Spleen (tissue), 11 donors: ENCODE measurements around the gene ADGRV1. TPM values are rescaled to one million over a fixed set of nuclear protein-coding genes. Genes with fewer than 3 reads are reported as not detected.
"Not testable (repeated sequence)": the region's sequence is repeated elsewhere in the genome, so short reads cannot be mapped to it uniquely, and the experiment has no call there.

Source experiments
- DNase-seq: peaks from one replicate; pipeline ENCODE4 v3.0.0-alpha.2; 2020
- H3K27ac ChIP-seq, 8 donors: fragments of 200-600 bp; sonication (generic) in 7 of 8; 1 replicate in 4 of 8; 2 replicates in 4 of 8; pipeline versions ENCODE4 v1.5.0 to v1.8.0; 2016 to 2021; ENCODE audit warnings: inconsistent platforms in 4 of 8, mild to moderate bottlenecking in 4 of 8, moderate library complexity in 1 of 8
- H3K27me3 ChIP-seq, 7 donors: fragments of 200-600 bp; sonication (generic) in 6 of 7; replicated peaks in 1 of 7; 1 replicate in 4 of 7; 2 replicates in 3 of 7; pipeline versions ENCODE4 v1.5.0 to v1.8.0; 2016 to 2021; ENCODE audit warnings: inconsistent platforms in 3 of 7, mild to moderate bottlenecking in 1 of 7
- H3K36me3 ChIP-seq, 6 donors: fragments of 200-600 bp; sonication (generic) in 5 of 6; 1 replicate in 4 of 6; 2 replicates in 2 of 6; pipeline versions ENCODE4 v1.5.0 to v1.8.0; 2016 to 2021; ENCODE audit warnings: inconsistent platforms in 2 of 6
- H3K4me1 ChIP-seq, 6 donors: fragments of 200-600 bp; sonication (generic) in 5 of 6; 1 replicate in 3 of 6; 2 replicates in 3 of 6; pipeline versions ENCODE4 v1.5.0 to v1.8.0; 2016 to 2021; ENCODE audit warnings: inconsistent platforms in 3 of 6
- H3K4me3 ChIP-seq, 8 donors: fragments of 200-600 bp; sonication (generic) in 7 of 8; 1 replicate in 4 of 8; 2 replicates in 4 of 8; pipeline versions ENCODE4 v1.5.0 to v1.8.0; 2016 to 2021; ENCODE audit warnings: inconsistent platforms in 4 of 8, mild to moderate bottlenecking in 4 of 8, moderate library complexity in 2 of 8
- H3K9me3 ChIP-seq, 8 donors: fragments of 200-600 bp; sonication (generic) in 7 of 8; 1 replicate in 4 of 8; 2 replicates in 4 of 8; pipeline versions ENCODE4 v1.5.0 to v1.8.0; 2016 to 2021; ENCODE audit warnings: inconsistent platforms in 4 of 8
- CTCF ChIP-seq, 11 experiments: fragments of 200-600 bp in 7 of 11; fragments of 450-650 bp in 4 of 11; sonication (generic) in 4 of 11; IDR thresholded peaks in 8 of 11; conservative IDR thresholded peaks in 3 of 11; 1 replicate in 7 of 11; 2 replicates in 4 of 11; pipeline versions ENCODE4 v1.4.0 to v1.8.0; 2016 to 2021; ENCODE audit warnings: antibody characterized with exemption in 11 of 11, inconsistent platforms in 4 of 11, mild to moderate bottlenecking in 1 of 11
- POLR2A ChIP-seq, 3 donors: fragments of 450-650 bp; IDR thresholded peaks; one replicate each; pipeline ENCODE4 v1.5.1; 2017; ENCODE audit warnings: antibody characterized with exemption in 3 of 3, mild to moderate bottlenecking in 1 of 3
- POLR2AphosphoS5 ChIP-seq, 3 donors: sonication (generic); formaldehyde crosslinking; IDR thresholded peaks; one replicate each; pipeline ENCODE4 v1.5.1; 2017; ENCODE audit warnings: antibody characterized with exemption in 3 of 3
- WGBS, 5 donors: extraction: QIAGEN DNeasy Blood & Tissue Kit in 3 of 5; methylation state at CpG; one replicate each; pipeline versions ENCODE4 v1.1.5 to v1.1.7; 2013 to 2018; 5-methylcytosine and 5-hydroxymethylcytosine counted together
- intact Hi-C: fragments of 100-400 bp; cut with DNase I; formaldehyde crosslinking; loops from one replicate; pipeline ENCODE4 v1.15.0; 2023; ENCODE audit warnings: low total_unique reads
- polyA plus RNA-seq, 3 donors: library from polyadenylated mRNA; stranded (reverse); fragments of 200-250 nt; gene quantifications; one replicate each; pipeline ENCODE4 v1.2.1, GENCODE V29; 2013
- total RNA-seq, 7 donors: library from RNA; depleted of rRNA in 3 of 7; stranded (reverse); fragments of >200 nt in 3 of 7; fragmentation: NEBNext Ultra II Directional in 4 of 7; extraction: Animal tissue kit (Norgen Biotek cat#: 25700) in 4 of 7; gene quantifications; one replicate each; pipeline versions ENCODE4 v1.1.0 to v1.2.1, GENCODE V29; 2016 to 2021
- donor health status: healthy with polysubstance abuse.
- donor health status: DM: no; HTN: no; CAD: no; lungs with moderate emphysema.
- donor health status: DM: no; HTN: no; CAD: no.
- donor health status: Bipolar disorder and iron deficiency.
- donor health status: healthy.
- donor health status: DM: no; HTN: no; CAD: no.
- donor health status: DM: yes; HTN: yes; CAD: no.

Gene ADGRV1
- total and polyA plus RNA-seq, 10 donors: 0.08 to 0.69 (median 0.28) TPM; not detected in 3

GRCh38 chr5:90793183-90793582, 234.6 kb downstream of the ADGRV1 start:
- 59 to 75% (median 67%) methylated on average over 2 of the region's 2 CpGs for WGBS, 5 donors
- peaks cover 0 to 22% (median 17%) of the 10 kb centered on the region in 8 donors for H3K9me3 ChIP-seq
- intact Hi-C loops: no loop called here
- H3K4me1 ChIP-seq: no peaks in the 10 kb centered on the region
- no peak overlapping the region for H3K27ac ChIP-seq
- no peak overlapping the region for H3K4me3 ChIP-seq
- TF ChIP-seq CTCF (IDR thresholded peaks at IDR 0.05 in 8 of 11, conservative IDR thresholded peaks at IDR 0.05 in 3 of 11): no peak
- TF ChIP-seq POLR2A (IDR thresholded peaks at IDR 0.05): no peak
- no peak for TF ChIP-seq POLR2AphosphoS5 (IDR thresholded peaks at IDR 0.05)
- H3K27me3 ChIP-seq: peaks cover 0 to 12% (median 0%) of the 10 kb centered on the region in 7 donors
- H3K36me3 ChIP-seq: no peaks in the 10 kb centered on the region
- no peak for DNase-seq

GRCh38 chr5:90796919-90797318, 238.3 kb downstream of the ADGRV1 start:
- H3K36me3 ChIP-seq, H3K4me1 ChIP-seq, DNase-seq, H3K4me3 ChIP-seq, intact Hi-C loops, H3K27ac ChIP-seq: not testable (repeated sequence)
- peaks cover 0 to 12% (median 0%) of the 10 kb centered on the region in 7 donors for H3K27me3 ChIP-seq
- 83 to 98% (median 90%) methylated on average over 2 of the region's 2 CpGs for WGBS, 5 donors
- H3K9me3 ChIP-seq: peaks cover 0 to 40% (median 25%) of the 10 kb centered on the region in 8 donors

GRCh38 chr5:90800082-90800481, 241.5 kb downstream of the ADGRV1 start:
- H3K4me3 ChIP-seq, H3K27ac ChIP-seq, H3K4me1 ChIP-seq, H3K27me3 ChIP-seq, intact Hi-C loops, H3K36me3 ChIP-seq, DNase-seq: not testable (repeated sequence)
- peaks cover 0 to 40% (median 25%) of the 10 kb centered on the region in 8 donors for H3K9me3 ChIP-seq
- WGBS, 5 donors: 86 to 100% (median 93%) methylated on average over 1 of the region's 1 CpG

GRCh38 chr5:90800515-90800914, 241.9 kb downstream of the ADGRV1 start:
- H3K4me1 ChIP-seq, H3K4me3 ChIP-seq, H3K36me3 ChIP-seq, H3K27ac ChIP-seq, intact Hi-C loops, DNase-seq, H3K27me3 ChIP-seq: not testable (repeated sequence)
- WGBS, 5 donors: 87 to 93% (median 87%) methylated on average over 3 of the region's 3 CpGs
- peaks cover 0 to 40% (median 25%) of the 10 kb centered on the region in 8 donors for H3K9me3 ChIP-seq

GRCh38 chr5:90802474-90803317, 244.1 kb downstream of the ADGRV1 start:
- H3K9me3 ChIP-seq: peaks cover 0 to 20% (median 10%) of the 10 kb centered on the region in 8 donors
- intact Hi-C loops: no loop called here
- no peaks in the 10 kb centered on the region for H3K36me3 ChIP-seq
- H3K27me3 ChIP-seq: no peaks in the 10 kb centered on the region
- TF ChIP-seq POLR2AphosphoS5 (IDR thresholded peaks at IDR 0.05) (no peak), CTCF (IDR thresholded peaks at IDR 0.05 in 8 of 11, conservative IDR thresholded peaks at IDR 0.05 in 3 of 11) (peak in 9 of 11 experiments; percentile 18 to 71 (median 60))
- H3K4me3 ChIP-seq: no peak overlapping the region
- WGBS, 5 donors: 36 to 47% (median 37%) methylated on average over 6 of the region's 6 CpGs
- DNase-seq: no peak
- no peaks in the 10 kb centered on the region for H3K4me1 ChIP-seq
- no peak overlapping the region for H3K27ac ChIP-seq
